GM18511 (cell line): ENCODE data around the gene KCNIP4.

Source experiments
- ATAC-seq: cut with Tn5 transposase; IDR thresholded peaks from one replicate; pipeline ENCODE4 v1.9.1; 2021; ENCODE audit warnings: mild to moderate bottlenecking, moderate library complexity; ENCODE audit not compliant: unreplicated experiment

Gene KCNIP4

GRCh38 chr4:21856754-21857153, 91.8 kb downstream of the KCNIP4 start:
- ATAC-seq: no peak

GRCh38 chr4:21856301-21856700, 92.3 kb downstream of the KCNIP4 start:
- ATAC-seq: no peak

GRCh38 chr4:21849077-21849476, 99.5 kb downstream of the KCNIP4 start:
- no peak for ATAC-seq

DNA sequence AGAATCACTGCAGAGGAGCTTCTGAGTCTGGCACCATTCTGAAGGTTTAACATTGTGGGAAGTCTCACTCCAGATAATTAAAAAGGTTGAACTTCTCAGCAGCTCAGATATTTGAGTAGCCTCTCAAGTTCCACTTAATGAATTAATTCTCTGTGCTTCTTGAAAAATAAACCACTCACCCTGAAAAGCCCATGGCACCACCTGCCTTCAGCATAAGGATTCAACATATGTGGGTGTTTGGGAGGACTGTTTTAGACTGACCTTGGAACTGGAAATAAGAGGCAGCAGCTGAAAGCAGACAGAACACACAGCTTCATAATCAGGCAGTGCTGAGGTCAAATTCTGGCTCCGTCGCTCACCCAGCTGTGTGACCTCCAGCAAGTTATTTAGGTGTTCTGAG, 100.6 kb downstream of the KCNIP4 start:
- no peak for ATAC-seq

- ATAC-seq: no peak
Measured at GRCh38 chr4:21845663-21846062, 102.9 kb downstream of the KCNIP4 start.

- ATAC-seq: no peak
Measured at GRCh38 chr4:21835712-21836111, 112.9 kb downstream of the KCNIP4 start.

DNA sequence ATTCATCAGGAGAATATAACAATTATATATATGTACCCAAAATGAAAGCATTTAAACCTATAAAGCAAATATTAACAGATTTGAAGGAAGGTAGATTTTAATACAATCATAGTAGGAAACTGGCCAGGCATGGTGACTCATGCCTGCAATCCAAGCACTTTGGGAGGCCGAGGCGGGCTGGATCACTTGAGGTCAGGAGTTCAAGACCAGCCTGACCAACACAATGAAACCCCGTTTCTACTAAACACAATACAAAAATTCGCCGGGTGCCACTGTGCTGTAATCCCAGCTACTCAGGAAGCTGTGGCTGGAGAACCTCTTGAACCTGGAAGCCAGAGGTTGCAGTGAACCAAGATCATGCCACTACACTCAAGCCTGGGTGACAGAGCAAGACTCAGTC, 118.3 kb downstream of the KCNIP4 start:
- ATAC-seq: no peak

GRCh38 chr4:21827575-21827974, 121.0 kb downstream of the KCNIP4 start:
- ATAC-seq: no peak

DNA sequence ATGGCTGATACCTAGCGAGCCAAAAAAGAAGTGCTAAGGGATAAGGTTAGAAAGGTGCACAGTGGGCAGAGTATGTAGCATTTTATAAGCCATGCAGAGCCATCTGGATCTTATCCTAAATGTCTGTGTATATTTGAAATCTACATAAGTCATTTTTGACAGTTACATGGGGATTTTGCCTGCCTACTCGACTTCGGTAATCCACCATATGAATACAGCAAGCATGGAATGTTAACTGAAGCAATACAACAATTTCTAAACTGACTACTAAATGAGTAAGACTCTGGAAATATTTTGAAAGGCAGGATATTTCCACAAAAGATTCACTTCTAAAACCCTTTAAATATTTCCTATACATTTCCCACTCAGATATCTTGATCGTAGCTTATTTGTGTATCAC, 122.5 kb downstream of the KCNIP4 start:
- ATAC-seq: no peak

GRCh38 chr4:21819086-21819485, 129.5 kb downstream of the KCNIP4 start:
- no peak for ATAC-seq

GRCh38 chr4:21815651-21816377, 132.8 kb downstream of the KCNIP4 start:
- ATAC-seq: no peak

GRCh38 chr4:21811565-21811964, 137.0 kb downstream of the KCNIP4 start:
- no peak for ATAC-seq

DNA sequence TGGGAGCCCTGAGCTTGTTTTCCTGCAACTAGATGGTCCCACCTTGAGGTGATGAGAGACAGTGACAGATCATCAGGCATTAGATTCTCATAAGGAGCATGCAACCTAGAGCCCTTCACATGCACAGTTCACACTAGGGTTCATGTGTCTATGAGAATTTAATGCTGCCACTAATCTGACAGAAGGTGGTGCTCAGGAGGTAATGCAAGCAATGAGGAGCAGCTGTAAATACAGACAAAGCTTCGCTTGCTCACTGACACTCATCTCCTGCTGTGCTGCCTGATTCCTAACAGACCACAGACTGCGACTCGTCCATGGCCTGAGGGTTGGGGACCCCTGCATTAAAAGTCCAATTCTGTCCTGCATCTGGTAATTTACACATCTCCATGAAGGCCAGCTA, 141.6 kb downstream of the KCNIP4 start:
- ATAC-seq: no peak

- ATAC-seq: no peak
Measured at GRCh38 chr4:21802406-21802805, 146.2 kb downstream of the KCNIP4 start.

DNA sequence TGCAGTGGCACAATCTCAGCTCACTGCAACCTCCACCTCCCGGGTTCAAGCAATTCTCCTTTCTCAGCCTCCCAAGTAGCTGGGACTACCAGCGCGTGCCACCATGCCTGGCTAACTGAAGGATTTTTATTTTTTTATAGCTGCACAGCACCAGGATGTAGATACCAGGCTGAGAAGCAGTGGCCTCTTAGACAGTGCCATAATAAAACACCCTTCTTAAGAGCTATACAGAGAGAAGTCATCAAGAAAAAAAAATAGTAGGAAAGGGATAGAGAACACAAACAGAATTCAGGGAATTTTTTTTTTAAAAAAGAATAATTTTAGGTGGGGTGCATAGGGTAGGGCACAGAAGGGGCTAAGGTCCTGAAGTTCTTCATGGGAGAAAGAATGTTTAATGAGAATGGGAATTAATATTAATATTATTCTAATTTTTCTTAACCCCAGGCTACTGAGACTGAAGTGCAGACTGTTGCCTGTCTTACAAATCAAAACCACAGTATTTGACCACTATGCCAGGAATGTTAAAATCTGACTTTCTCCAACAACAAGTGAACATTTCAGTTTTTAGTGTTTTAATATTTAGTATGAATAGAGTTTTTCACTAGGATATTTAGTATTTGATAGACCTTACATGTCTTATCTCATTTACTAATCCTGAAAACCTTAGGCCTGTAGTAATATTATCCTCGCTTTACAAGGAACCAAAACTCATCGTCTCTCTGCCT, 146.7 kb downstream of the KCNIP4 start:
- ATAC-seq: no peak

GRCh38 chr4:21795091-21795490, 153.5 kb downstream of the KCNIP4 start:
- ATAC-seq: no peak

DNA sequence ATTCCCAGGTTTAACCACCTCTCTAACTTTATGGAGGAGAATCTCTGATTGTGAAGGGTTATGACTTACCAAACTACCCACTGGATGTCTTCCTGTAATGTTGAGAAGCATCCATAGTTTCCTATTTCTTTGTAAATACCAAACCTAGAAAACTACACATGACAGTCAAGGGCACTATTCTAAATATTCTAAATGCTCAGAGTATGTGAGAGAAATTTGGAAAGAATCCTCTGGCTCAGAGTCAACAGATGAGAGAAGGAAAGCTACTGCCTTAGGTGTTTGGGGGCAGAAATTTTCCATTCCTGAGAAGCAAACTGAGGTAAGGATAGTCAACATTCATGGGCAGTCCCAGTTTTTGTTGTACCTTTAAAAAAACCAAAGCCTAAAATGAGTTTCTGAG, 155.8 kb downstream of the KCNIP4 start:
- no peak for ATAC-seq

GRCh38 chr4:21790438-21791029, 158.0 kb downstream of the KCNIP4 start:
- ATAC-seq: no peak

DNA sequence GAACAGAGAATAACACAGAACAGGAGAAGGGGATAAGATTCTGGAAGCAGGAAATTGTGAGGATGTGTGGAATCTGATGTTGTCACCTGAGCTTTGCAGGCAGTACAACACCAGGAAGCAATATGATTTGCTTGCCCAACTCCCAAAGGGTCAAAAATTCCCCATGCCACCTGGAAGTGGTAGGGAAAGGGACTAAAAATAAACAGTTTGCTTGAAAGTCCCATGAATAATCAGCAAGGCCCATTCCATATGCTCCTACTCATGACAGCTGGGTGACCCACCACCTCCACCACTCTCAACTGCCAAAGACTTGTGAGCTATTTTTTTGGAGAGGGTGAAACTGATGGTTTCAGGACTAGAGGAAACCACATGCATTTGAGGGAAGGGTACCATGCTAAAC, 168.4 kb downstream of the KCNIP4 start:
- ATAC-seq: no peak

DNA sequence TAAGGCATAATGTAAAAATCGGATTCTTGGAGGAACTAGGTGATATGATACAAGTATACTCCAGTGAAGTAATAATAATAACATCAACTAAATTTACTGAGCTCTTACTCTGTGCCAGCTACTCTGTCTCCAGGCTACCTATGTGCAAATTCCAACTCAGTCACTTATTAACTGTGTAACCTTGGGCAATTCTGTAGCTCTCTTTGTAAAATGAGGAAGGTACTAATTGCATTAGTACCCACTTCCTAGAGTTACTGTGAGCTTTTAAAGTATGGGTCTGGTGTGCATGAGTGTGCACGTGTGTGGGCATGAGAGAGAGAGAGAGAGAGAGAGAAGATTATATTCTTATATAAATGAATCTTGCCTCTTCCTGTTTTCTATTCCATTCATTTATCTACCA, 169.9 kb downstream of the KCNIP4 start:
- ATAC-seq: no peak

DNA sequence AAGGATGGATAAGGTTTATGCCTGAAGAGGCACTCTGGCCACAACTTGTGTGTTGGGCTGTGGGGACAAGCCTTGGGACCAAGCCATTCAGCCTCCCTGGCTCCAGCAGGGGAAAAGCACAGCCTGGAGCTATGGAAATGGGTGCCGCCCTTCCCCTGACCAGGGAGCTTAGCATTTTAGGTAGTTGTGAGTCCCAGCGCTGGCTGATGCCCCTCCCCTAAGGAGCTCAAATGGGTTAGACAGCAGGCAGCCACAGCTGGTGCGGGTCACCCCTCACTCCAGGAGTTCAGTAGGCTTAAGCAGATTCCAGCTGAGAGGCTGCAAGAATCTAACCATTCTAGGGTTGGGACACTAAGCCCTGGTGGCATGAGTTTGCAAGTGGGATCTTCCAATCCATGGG, 172.9 kb downstream of the KCNIP4 start:
- ATAC-seq: no peak
